UCSD-AML1 (cell line): Measurements from ENCODE around the gene DRD2.
"Not testable (repeated sequence)": the region's sequence is repeated elsewhere in the genome, so short reads cannot be mapped to it uniquely, and the experiment has no call there.

Experiments used
- DNase-seq: peaks from one replicate; lab custom pipeline; 2025; ENCODE audit not compliant: unreplicated experiment; lab: John Stamatoyannopoulos, UW

The DRD2 gene

DNA sequence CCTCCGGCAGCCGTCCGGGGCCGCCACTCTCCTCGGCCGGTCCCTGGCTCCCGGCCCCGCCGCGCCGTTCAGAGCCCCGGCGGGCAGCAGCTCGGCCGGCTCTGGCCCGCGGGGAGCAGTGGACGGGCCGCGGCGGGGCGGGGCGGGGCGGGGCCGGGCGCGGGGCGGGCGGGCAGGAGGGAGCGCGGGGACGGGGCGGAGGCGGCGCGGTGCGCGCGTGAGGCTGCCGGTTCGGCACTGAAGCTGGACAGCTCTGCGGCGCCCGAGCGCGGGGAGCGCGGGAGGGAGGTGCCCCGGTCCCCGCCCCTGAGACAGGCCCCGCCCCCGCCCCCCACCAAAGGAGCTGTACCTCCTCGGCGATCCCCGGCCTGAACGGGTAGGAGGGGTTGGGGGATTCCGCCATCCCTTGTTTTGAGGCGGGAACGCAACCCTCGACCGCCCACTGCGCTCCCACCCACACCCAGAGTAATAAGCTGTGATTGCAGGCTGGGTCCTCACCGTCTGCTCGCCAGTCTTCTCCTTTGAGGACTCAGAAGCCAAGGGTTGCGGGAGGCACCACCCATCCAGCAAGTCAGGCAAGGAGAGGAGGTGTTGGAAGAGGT, at the start of gene DRD2:
TSS of gene DRD2 (minus strand) at position 239 of the 602 bp plus-strand sequence. CDS start 50,747 bp downstream, outside the sequence.
- no peak for DNase-seq

DNA sequence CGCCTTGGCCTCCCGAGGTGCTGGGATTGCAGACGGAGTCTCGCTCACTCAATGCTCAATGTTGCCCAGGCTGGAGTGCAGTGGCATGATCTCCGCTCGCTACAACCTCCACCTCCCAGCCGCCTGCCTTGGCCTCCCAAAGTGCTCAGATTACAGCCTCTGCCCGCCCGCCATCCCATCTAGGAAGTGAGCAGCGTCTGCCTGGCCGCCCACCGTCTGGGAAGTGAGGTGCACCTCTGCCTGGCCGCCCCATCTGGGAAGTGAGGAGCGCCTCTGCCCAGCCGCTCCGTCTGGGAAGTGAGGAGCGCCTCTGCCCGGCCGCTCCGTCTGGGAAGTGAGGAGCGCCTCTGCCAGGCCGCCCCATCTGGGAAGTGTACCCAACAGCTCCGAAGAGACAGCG, 48.7 kb upstream of the DRD2 start:
- DNase-seq = not testable (repeated sequence)

DNA sequence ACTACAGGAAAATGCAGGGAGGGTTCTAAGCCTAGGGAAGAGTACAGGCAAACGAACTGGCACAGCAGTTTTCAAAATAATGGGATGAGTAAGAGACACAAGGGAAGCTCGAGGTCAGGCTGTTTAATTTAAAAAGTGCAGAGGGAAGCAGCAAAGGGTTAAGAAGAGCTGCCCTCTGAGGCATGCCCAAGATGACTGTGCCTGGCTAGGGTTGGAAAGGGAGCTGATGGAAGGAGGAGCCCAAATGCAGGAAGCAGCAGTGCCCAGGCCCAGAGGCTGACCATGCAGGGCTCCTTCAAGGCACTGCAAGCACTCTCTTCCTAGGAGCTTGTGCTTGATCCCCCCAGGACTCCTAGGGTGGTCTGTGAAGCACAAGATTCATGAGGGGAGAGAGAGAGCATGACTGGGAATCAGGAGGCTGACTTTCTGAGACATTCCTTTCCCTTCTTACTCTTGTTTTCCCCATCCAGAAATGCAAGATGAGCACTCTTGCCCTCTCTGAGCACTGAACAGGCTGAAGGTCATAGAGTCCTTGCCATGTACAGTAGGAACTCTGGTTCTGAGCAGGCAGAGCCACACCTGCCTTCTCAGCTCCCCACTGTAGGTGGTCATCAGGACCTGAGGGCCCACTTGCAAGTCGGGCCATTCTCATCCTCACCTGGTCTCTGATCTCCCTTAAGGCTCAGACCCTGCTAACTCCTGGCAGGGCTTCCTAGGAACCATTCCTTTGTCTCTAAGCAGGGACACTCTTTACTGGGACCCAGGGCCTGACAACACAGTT, 46.7 kb upstream of the DRD2 start:
- DNase-seq = no peak

DNA sequence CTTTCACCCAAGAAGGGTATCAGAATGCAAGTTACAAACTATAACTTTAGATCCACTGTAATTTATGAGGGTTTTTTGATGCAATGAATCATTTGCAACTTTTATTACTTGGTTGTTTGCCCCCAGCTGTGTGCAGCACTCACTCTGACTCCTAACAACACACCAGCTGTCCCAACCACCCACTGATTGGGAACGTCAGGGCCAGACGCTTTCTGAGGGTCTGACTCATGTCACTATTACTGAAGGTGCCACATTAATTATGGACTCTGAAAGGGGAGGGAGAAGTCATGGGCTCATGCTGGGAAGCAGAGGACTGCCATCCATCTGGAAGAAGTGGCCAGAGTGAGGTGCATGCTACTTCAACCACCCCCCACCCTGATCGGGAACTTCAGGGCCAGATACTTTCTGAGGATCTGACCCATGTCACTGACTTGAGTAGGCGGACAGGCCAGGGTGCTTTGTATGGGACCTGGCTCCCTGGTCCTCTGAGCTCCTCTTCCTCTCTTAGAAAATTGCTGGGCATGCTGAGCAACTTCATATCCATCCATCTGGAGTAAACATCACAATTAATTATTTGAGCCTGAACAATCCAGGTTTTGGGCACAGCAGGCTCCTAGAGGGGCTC, 44.9 kb upstream of the DRD2 start:
- no peak for DNase-seq

DNA sequence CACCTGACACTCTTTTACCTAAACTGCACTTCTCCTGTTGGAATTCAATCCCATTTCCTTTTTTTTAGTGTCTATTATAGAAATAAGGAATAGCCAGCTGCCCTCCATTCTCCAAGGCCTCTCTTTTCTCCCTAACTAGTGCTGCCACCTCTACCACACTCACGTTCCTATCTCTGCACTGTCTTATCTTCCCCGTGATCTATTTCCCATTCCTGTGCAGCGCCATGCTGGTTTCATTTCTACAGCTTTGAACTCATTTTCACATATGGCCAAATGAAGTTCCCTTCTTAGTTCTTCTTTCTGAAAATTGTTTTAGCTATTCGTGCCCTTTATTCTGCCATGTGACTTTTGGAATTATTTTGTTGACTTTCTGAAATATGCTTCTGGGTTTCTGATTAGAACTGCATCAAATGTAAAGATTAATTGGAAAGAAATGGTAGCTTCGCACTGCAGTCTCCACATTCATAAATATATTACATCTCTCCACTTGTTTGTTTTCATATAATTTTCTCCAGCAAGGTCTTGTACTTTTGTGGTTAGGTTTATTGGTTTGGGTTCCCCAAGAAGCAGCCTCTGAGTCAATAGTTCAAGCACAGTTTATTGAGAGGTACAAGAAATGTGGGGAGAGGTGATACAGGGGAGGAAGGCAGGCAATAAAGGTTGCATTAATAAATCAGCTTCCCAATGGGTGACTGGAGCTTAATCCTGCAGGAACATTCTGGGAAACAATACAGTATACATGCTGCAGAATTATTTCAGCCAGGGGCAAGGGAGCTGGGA, 43.7 kb upstream of the DRD2 start:
- no peak for DNase-seq

DNA sequence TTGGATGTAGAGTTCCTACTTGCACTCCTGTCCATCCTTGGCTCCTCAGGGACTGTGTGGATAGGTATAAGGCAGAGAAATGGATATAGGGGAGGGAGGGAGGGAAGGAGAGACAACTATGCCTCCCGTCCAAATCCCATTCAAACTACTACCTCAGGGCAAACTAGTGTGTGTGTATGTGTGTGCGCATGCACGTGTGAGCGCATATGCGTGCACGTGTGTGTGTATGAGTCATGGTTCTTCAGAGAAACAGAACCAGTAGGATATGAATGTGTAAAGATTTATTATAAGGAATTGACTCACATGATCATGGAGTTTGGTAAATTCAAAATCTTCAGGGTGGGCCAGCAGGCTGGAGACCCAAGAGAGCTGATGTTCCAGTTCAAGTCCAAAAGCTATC, 42.2 kb upstream of the DRD2 start:
- no peak for DNase-seq

DNA sequence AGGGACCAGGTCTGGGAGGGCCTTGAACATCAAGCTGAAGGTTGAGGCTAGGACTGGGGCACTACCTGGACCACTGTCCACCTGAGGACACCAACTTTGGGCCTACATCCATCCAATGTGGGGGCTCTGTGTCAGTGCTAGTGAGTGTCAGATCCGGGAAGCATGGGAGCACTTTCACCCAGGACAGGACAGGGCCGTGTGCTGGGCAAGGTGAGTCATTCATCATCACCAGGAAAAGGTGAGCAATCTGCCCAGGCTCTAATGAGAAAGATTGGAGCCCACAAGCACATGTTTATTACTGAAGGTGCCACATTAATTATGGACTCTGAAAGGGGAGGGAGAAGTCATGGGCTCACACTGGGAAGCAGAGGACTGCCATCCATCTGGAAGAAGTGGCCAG, 39.7 kb upstream of the DRD2 start:
- no peak for DNase-seq

DNA sequence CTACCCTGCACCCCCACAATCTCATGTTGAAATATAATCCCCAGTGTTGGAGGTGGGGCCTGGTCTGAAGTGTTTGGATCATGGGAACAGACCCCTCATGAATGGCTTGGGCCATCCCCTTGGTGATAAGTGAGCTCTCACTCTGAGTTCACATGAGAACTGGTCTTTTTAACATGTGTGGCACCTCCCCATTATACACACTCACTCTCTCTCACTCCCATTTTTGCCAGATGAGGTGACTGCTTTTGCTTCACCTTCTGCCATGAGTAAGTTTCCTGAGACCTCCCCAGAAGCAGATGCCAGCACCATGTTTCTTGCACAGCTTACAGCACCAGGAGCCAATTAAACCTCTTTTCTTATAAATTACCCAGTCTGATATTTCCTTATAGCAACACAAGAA, 32.1 kb upstream of the DRD2 start:
- DNase-seq = no peak

DNA sequence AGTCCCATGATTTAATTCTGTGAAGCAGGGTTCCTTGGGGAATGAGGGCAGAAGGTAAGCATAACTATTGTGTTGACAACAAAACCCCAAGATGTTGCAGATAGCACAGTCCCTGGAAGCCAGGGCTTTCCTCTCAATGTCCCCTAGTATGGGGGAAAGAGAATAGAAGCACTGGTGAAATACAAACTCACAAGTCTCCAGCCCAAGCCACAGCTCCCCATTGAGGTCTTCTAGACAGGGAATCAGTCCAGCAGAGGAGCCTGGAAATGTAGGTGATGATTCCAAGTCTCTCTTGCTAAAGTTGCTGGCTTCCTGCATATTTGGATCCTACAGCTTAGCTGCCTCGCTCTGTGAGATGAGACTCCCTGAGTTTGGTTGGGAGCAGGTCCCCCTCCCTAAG, 31.7 kb upstream of the DRD2 start:
- DNase-seq = no peak

DNA sequence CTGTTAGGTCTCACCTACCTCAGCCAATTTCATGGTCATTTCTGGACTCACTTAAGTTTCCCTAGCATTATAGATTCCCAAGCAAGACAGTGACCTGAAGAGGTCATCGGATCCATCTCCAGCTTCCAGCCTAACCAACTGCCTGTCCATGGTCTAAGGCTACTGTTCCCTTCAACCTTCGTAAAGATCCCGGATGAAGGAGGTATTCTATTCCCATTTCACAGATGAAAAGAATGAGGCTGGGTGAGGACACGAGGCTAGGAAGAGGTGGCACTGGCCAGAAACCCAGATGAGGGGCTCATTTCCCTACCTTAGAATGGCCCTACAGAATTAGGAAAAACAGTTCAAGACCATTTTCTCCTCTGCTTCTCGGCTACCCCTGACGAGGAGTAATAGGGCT, 31.3 kb upstream of the DRD2 start:
- no peak for DNase-seq

DNA sequence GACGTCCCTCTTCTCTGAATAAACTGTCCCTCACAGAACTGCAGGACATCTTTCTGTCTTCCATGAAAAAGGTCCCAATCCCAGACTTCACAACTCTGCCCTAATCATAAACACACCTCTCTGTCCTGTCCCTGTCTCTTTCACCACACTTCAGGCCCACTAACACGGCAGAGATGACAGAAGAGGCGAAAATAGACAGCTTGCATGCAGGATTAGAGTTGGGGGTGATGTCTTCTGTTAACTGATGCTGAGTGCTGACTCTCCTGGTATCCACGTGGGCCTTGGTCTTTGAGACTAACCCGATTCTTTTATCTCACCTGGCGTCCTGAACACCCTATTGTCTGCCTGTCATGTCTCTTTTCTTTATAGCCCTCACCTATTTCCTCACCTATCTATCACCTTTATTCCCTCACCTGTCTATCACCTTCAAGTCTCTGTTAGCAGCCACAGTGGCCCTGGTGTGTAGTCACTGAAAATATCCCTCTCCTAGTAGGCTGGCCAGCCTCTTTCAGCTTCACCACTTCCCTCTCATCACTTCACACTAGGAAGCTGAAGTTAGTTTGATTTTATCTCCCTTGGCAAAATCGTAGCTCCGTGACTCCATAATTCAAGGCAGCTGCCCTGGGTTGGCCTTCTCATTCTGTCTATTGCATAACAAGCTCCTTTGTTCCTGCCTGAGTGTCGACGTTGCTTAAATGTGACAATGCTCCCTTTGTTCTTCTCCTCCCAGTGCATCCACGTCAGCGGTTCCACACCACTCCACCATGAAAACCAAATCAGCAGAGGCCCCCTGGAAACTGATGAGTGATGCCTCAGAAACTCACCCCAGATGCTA, 30.6 kb upstream of the DRD2 start:
- no peak for DNase-seq

DNA sequence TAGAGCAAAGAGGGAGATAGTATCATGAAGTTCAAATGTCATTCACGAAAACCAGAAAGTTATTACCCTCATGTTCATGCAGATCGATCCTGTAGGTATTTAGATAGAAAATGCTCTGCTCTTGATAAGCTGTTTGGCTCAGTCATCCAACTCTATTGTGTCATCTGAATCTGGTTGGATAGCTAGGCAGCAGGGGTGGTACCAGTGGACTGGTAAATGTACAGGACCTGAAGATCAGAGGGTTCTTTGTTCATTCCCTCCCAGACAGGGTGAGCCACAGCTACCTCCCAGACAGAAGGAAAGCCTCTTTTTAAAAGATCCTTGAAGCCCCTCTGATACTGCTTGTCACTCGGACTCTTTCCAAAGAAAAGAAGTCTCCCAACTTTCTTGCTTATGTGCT, 29.8 kb upstream of the DRD2 start:
- no peak for DNase-seq

DNA sequence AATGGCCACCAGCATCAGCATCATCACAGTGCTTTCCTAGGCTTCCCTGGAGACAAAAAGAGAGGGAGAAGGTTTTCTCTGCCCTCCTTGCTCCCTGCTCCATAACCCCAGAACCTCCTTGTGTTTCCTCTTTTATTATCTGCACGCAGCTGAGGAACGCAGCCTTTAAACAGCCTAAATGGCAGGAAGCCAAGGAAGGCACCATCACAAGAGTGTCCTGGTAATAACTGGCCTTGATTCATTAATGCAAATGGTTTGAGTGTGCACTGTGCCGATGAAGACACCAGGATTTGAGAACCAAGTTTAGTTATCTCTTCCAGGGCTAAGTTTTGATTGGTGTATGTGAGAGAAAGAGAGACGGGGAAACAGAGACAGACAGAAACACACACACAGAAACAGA, 29.4 kb upstream of the DRD2 start:
- DNase-seq = no peak

DNA sequence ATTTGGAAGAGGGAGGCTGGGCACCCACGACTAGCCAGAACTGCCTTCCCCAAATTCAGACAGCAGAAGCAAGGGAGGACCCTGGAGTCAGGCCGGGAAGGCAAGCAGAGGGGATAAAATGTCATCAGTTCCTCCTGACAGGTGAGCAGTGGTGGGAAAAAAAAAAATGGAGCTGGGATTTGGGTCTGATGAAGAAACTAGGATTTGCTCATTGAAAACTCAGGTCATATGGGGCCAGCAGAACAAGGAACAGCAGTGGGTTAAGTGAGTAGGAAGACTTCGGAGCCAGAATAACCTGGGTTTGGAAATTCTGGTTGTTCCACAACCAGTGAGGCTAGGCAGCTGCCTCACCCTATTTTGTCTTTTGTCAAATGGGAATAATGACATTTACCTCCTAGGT, 28.9 kb upstream of the DRD2 start:
- no peak for DNase-seq

DNA sequence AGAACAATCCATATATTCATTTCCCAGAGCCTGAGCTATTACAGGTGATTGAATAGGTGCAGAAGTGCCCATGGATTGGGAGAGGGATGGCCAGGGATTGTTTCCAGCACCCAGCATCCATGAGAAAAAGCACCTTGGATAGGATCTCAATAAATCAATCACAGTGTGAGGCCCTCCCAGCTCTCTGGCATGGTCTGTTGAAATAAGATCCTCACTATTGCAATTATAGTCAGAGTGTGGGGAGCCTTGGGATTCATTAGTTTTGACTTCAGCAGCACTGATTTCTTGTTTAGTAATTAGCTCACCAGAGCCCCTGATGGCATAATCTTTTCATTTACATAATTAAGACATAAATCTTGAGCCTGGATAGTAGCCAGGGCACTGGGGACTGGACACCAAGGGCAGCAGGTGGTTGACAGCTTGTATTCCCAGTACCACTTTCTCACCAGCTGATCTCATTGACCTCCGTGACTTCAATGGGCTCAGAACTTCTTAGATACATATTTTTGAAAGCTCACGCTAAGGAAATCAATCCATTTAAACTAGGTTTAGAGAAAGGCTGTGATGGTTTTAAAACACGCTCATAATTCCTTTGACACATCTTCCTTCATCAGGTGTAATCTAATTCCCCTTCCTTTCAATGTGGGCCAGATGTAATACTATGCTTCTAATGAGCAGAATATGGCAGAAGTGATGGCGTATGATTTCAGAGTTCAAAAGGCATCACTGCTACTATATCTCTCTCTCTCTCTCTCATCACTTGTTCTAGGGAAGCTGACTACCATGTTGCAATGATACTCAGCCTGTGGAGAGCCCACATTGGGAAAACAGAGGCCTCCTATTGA, 22.1 kb upstream of the DRD2 start:
- DNase-seq = no peak

DNA sequence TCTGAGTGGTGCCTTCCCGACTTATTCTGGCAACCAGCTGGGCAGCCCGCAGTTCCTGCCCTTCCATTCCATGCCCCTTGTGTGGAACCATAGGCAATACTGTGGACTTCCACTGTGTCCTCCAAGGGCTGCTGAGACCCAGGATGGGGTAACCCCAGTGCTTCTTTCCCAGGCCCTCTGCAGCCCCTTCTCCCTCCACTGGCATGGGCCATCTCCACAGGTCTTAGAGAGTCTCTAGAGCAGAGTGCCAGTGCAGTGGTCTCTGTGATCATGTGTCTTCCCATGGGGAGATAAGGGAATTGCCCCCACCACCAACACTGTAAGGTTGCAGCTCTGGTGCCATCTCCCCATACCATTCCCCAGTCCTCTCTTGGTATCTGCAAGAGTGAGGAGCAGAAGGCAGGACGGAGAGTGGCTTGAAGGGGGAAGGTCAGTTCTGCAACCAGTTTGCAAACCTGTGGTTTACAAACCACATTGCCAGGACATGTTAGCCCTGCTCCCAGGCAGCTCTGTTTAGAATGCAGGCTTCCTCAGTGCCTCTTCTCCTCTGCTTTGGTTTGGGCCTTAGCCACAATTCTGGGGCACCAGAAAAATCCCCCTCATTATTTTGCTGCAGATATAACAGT, 20.9 kb upstream of the DRD2 start:
- DNase-seq = no peak

DNA sequence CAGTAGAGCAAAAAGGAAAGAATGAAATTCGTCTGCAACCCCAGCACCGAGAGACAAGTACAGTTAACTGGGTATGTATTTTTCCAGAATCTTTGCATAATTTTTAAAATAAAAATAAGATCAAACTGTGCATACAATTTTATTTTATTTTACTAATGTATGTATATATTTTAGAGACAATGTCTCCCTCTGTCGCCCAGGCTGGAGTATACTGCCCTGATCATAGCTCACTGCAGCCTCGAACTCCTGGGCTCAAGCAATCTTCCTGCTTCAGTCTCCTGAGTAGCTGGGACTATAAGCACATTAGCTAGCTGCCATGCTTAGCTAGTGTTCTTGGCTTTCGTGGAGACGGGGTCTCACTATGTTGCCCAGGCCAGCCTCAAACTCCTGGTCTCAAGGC, 18.8 kb upstream of the DRD2 start:
- no peak for DNase-seq

DNA sequence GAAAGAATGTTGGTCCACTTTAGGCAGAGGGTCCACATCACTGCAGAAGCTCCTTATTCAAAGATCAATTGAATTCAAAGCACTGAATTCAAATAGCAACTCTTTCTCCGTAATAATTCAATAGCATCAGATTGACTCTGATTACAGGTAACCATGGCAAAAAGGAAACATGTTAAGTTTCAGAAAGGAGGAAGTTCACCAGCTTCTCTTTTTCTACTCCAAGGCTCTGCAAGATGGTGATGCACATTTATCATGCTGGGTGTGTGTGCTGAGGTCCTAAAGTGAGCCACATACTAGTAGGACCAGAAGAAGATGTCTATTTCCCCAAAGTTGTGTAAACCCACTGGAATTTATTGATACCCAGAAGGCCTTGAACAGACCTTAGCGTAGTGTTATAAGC, 18.0 kb upstream of the DRD2 start:
- no peak for DNase-seq

DNA sequence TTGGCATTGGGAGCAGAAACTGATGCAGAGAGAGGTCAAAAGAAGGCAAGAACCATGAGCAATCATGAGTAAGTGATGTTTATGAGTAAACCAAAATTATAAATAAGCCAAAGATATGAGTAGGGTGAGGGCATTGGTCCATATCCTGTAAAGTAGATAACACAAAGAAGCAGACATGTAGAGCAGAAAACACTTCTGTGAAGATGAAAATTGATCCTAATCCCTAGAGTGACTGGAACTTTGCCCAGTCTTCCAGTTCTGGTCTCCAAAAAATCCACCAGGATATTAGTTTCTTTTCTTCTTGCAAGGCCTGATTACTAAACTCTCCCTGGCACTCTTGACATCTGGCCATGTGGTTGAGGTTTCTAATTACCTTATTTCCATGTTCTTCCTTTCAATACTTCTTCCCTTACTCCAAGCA, 13.7 kb upstream of the DRD2 start:
- DNase-seq = no peak
